Glutamatergic neuron (in vitro differentiated cells): ENCODE data around the gene RILP. TPM values are rescaled to one million over a fixed set of nuclear protein-coding genes. Genes with fewer than 3 reads are reported as not detected.

Experiments
- DNase-seq: peaks from one replicate; pipeline ENCODE4 v3.0.0; 2022
- H3K27ac Mint-ChIP-seq: one replicate; pipeline ENCODE4 v1.8.0; 2020; ENCODE audit warnings: mild to moderate bottlenecking, mixed read lengths, inconsistent platforms; ENCODE audit not compliant: unreplicated experiment
- H3K27me3 Mint-ChIP-seq: one replicate; pipeline ENCODE4 v1.8.0; 2020; ENCODE audit warnings: mild to moderate bottlenecking, moderate library complexity, mixed read lengths, inconsistent platforms; ENCODE audit not compliant: unreplicated experiment
- H3K36me3 Mint-ChIP-seq: one replicate; pipeline ENCODE4 v1.8.0; 2020; ENCODE audit warnings: mild to moderate bottlenecking, mixed read lengths, inconsistent platforms; ENCODE audit not compliant: unreplicated experiment
- H3K4me1 Mint-ChIP-seq: one replicate; pipeline ENCODE4 v1.8.0; 2020; ENCODE audit warnings: mild to moderate bottlenecking, low read depth, mixed read lengths, inconsistent platforms; ENCODE audit not compliant: unreplicated experiment
- H3K4me3 Mint-ChIP-seq: one replicate; pipeline ENCODE4 v1.8.0; 2020; ENCODE audit warnings: mild to moderate bottlenecking, mixed read lengths, inconsistent platforms; ENCODE audit not compliant: unreplicated experiment
- H3K9me3 Mint-ChIP-seq: one replicate; pipeline ENCODE4 v1.8.0; 2020; ENCODE audit warnings: mild to moderate bottlenecking, moderate library complexity, mixed read lengths, inconsistent platforms; ENCODE audit not compliant: unreplicated experiment
- CTCF ChIP-seq: fragments of 200-600 bp; sonication (generic); IDR thresholded peaks from one replicate; pipeline ENCODE4 v1.5.0; 2021; ENCODE audit not compliant: partially characterized antibody, unreplicated experiment
- total RNA-seq: library from RNA; stranded (reverse); fragmentation: NEBNext Ultra II Directional; extraction: Animal tissue kit (Norgen Biotek cat#: 25700); gene quantifications from one replicate; pipeline ENCODE4 v1.2.1, GENCODE V29; 2021; ENCODE audit not compliant: unreplicated experiment

RILP gene
- total RNA-seq, 1 donor from 2014 or later, result 4.2 TPM

GRCh38 chr17:1648173-1648962 lies 1.3 kb downstream of the RILP start:
- Mint-ChIP-seq H3K4me3 (no peak overlapping the region), H3K9me3 (peaks cover 4% of the 10 kb centered on the region), H3K36me3 (no peaks in the 10 kb centered on the region), H3K4me1 (peaks cover 16% of the 10 kb centered on the region), H3K27ac (no peak overlapping the region), H3K27me3 (peaks cover 5% of the 10 kb centered on the region)
- peak; percentile 59 for DNase-seq
- TF ChIP-seq CTCF, result no peak

- Mint-ChIP-seq H3K27me3 (peaks cover 5% of the 10 kb centered on the region), H3K4me3 (no peak overlapping the region), H3K27ac (no peak overlapping the region), H3K9me3 (peaks cover 4% of the 10 kb centered on the region), H3K36me3 (no peaks in the 10 kb centered on the region), H3K4me1 (peaks cover 16% of the 10 kb centered on the region)
- no peak for TF ChIP-seq CTCF
- no peak for DNase-seq
These were observed 1.9 kb downstream of the RILP start for GRCh38 chr17:1647802-1648171.

- Mint-ChIP-seq H3K4me3 (peak overlapping the region; percentile 76), H3K36me3 (no peaks in the 10 kb centered on the region)
- TF ChIP-seq CTCF, result no peak
These were observed 3.3 kb downstream of the RILP start for GRCh38 chr17:1646199-1646875.

GRCh38 chr17:1645207-1646171 lies 4.2 kb downstream of the RILP start, which contains the start of gene SCARF1:
Gene SCARF1, minus strand, starts transcription at chr17:1645732. Its CDS starts 35 bp downstream, at chr17:1645697.
- TF ChIP-seq CTCF, result no peak
- H3K9me3 Mint-ChIP-seq, result peaks cover 7% of the 10 kb centered on the region
- peak within 1 kb of the TSS; percentile 76 for H3K4me3 Mint-ChIP-seq
- no peaks in the 10 kb centered on the region for H3K36me3 Mint-ChIP-seq
- H3K4me1 Mint-ChIP-seq, result peaks cover 20% of the 10 kb centered on the region
- DNase-seq, result peak; percentile 66
- peak within 1 kb of the TSS; percentile 92 for H3K27ac Mint-ChIP-seq
- peaks cover 10% of the 10 kb centered on the region for H3K27me3 Mint-ChIP-seq

More at GRCh38 chr17:1646199-1646875, 3.3 kb downstream of the RILP start:
- Mint-ChIP-seq H3K4me1 (peaks cover 16% of the 10 kb centered on the region), H3K27ac (peak overlapping the region; percentile 92), H3K27me3 (peaks cover 6% of the 10 kb centered on the region), H3K9me3 (peaks cover 4% of the 10 kb centered on the region)
- DNase-seq, result no peak
